Activated T-cell treated with anti-CD3 and anti-CD28 coated beads, Interleukin-2, amount 50 U/mL, for 1 hour (primary cell): ENCODE data around the gene AIF1.

Experiments used
- DNase-seq: peaks from one replicate; pipeline ENCODE4 v3.0.0-alpha.2; 2020

Gene AIF1

DNA sequence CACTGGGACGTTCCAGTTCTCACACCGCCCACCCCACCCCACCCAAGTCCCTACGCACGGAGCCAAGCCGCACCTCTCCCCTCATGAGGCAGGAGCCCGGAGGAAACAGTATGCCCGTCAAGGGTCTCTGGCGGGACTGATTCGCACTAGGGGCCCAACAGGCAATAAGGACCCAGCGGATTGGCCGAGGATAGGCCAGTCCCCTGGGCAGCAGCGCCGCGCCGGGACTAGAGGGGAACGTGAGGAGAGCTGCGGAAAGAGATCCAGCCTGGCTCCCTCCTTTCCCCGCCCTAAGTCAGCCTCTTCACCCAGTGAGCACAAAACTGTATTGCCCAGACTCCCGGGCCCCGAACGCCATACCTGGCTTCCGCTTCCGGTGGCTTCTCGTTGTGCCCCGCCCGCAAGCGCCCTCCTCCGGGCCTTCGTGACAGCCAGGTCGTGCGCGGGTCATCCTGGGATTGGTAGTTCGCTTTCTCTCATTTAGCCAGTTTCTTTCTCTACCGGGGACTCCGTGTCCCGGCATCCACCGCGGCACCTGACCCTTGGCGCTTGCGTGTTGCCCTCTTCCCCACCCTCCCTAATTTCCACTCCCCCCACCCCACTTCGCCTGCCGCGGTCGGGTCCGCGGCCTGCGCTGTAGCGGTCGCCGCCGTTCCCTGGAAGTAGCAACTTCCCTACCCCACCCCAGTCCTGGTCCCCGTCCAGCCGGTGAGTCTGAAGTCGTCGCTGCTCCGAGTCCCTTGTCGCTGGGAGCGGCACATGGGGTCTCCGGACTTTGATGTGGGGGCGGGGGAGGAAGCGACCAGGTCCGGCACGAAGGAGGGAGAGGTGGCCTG is 50.7 kb downstream of the AIF1 start, which contains the start of gene CSNK2B:
Gene CSNK2B (plus strand): TSS at position 580 of the 836 bp plus-strand sequence. CDS start 752 bp downstream, outside the sequence.
- peak; percentile 96 for DNase-seq

DNA sequence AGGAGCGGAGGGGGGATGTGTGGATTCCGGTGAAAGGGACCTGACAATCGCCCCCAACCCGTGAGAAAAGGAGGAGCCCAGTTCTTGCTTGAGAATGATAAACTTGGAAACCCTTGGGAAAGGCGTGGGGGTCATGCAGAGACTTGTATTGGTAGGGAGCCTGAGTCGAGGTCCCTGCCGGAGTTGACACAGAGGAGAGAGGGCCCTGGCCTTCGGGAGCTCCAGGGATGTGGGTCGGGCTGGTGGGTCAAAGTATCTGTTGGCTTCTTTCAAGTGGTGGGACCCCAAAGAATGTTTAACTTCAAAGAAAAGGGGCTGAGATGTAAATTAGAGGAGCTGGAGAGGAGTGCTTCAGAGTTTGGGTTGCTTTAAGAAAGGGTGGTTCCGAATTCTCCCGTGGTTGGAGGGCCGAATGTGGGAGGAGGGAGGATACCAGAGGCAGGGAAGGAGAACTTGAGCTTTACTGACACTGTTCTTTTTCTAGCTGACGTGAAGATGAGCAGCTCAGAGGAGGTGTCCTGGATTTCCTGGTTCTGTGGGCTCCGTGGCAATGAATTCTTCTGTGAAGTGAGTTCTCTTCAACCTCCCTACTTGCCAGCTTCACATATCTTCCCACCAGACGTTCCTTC is 51.4 kb downstream of the AIF1 start:
- DNase-seq, result no peak
